GM18951 (cell line): ENCODE measurements around the gene HM13.

ENCODE experiments used
- POLR2A ChIP-seq: IDR thresholded peaks from 4 replicates; pipeline ENCODE4 v1.6.1; 2011; ENCODE audit warnings: mild to moderate bottlenecking; ENCODE audit not compliant: insufficient read length, insufficient read depth; ENCODE audit errors: extremely low read depth
- in situ Hi-C: fragments of 300-500 bp; cut with MboI; formaldehyde crosslinking; loops from one replicate; pipeline ENCODE4 v1.12.0; 2022; ENCODE audit warnings: low sequenced_read_pairs, mixed read lengths, inconsistent platforms; ENCODE audit not compliant: unreplicated experiment

HM13 gene

GRCh38 chr20:31617432-31618104 is 103.3 kb downstream of the HM13 start:
- in situ Hi-C loops: no loop called here
- no peak for TF ChIP-seq POLR2A
